Measurements from ENCODE around the gene TPH2. TPM values are rescaled to one million over a fixed set of nuclear protein-coding genes. Genes with fewer than 3 reads are reported as not detected.

Gene TPH2
- total and polyA plus RNA-seq, 9 of the 15 experiments (the other 6 are each of a cell fraction or from before 2014, with no cell fraction given), result 0.06 to 0.28 (median 0.14) TPM; not detected in 4

DNA sequence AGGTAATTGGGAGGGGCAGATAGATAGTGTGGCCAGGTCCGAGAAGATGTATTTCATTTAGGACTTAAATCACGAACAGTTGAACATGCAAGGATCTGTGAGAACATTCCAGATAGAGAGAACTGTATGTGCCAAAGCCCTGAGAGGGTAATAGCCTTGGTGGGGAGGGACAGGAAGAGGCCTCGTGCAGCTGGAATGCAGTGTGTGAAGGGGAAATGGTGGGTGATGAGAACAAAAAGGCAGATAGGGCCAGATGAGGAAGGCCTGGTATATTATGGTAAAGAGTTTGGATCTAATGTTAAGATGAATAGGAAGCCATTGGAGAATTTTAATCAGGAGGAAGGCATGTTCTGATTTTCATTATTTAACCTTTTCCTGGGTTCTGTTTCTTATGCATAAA, 136.3 kb downstream of the TPH2 start:
- no peaks in the 10 kb centered on the region for H3K9me3 ChIP-seq (replicated peaks; ENCODE audit: control insufficient read depth, insufficient read depth, low read depth, low read length)
- H3K27ac ChIP-seq (ENCODE audit: extremely low read depth, low read depth, low read length), result no peak overlapping the region
- 2% methylated on average over 3 of the region's 3 CpGs for WGBS (ENCODE audit: insufficient coverage, low coverage, missing lambda C conversion rate)
- no peaks in the 10 kb centered on the region for H4K20me1 ChIP-seq (replicated peaks; ENCODE audit: control insufficient read depth, insufficient read depth, low read length)
- no peaks in the 10 kb centered on the region for H3K9me1 ChIP-seq (ENCODE audit: control insufficient read depth, insufficient read depth, low read length)
- CTCF ChIA-PET (ENCODE audit: low intra/inter-chr PET ratio), result no interaction called here
- H3K4me1 ChIP-seq (replicated peaks in 1 of 2; ENCODE audit: control insufficient read depth in 2 of 2, insufficient read depth in 2 of 2, low read length in 2 of 2), result no peaks in the 10 kb centered on the region
- no peak for FAIRE-seq
- POLR2A ChIA-PET, result no interaction called here
- H2AFZ ChIP-seq (ENCODE audit: low read depth, low read length), result no peak overlapping the region
- no peaks in the 10 kb centered on the region for H3K79me2 ChIP-seq (ENCODE audit: control insufficient read depth, insufficient read depth, low read length)
- no peak for DNase-seq (ENCODE audit: extremely low read depth in 1 of 4, low spot score in 3 of 4)
- ATAC-seq, result no peak
- no peaks in the 10 kb centered on the region for H3K36me3 ChIP-seq (ENCODE audit: control insufficient read depth, insufficient read depth, low read length)
- no peak overlapping the region for H3K4me2 ChIP-seq (ENCODE audit: insufficient read depth, low read length)
- intact Hi-C loops (cut with micrococcal nuclease), result no loop called here
- in situ Hi-C loops (cut with MboI), result no loop called here
- no TSS peak for BruUV-seq (replicated peaks)
- no peak overlapping the region for H3K9ac ChIP-seq (ENCODE audit: insufficient read depth in 1 of 2, low read depth in 2 of 2, low read length in 2 of 2)
- H3K27me3 ChIP-seq (ENCODE audit: control insufficient read depth in 2 of 2, insufficient read depth in 2 of 2, low read length in 2 of 2), result no peaks in the 10 kb centered on the region
- H3K4me3 ChIP-seq, result no peak overlapping the region
- TF ChIP-seq THRA (IDR thresholded peaks at IDR 0.05) (no peak), SIX5 (IDR thresholded peaks at IDR 0.05; ENCODE audit: borderline replicate concordance in 1 of 2, insufficient read depth in 1 of 2, low read depth in 1 of 2, low read length in 2 of 2) (no peak), POLR2AphosphoS2 (IDR thresholded peaks at IDR 0.05; ENCODE audit: low read length) (no peak), ZNF280B (CRISPR knock-in tag; IDR thresholded peaks at IDR 0.05) (no peak), NFRKB (IDR thresholded peaks at IDR 0.05; ENCODE audit: low read depth) (no peak), DIDO1 (tag; IDR thresholded peaks at IDR 0.05; ENCODE audit: low read depth) (no peak), ATF2 (CRISPR knock-in tag; IDR thresholded peaks at IDR 0.05) (no peak), SMAD3 (CRISPR knock-in tag; conservative IDR thresholded peaks at IDR 0.05) (no peak), SAFB2 (IDR thresholded peaks at IDR 0.05; ENCODE audit: borderline replicate concordance, low read depth, low read length, severe bottlenecking) (no peak), RAD21 (CRISPR knock-in tag; conservative IDR thresholded peaks at IDR 0.05 in 1 of 2, IDR thresholded peaks at IDR 0.05 in 1 of 2) (no peak), NCOA2 (IDR thresholded peaks at IDR 0.05; ENCODE audit: partially characterized antibody in 2 of 2) (no peak), TRIM24 (IDR thresholded peaks at IDR 0.05) (no peak), ZBED1 (IDR thresholded peaks at IDR 0.05) (no peak), BDP1 (IDR thresholded peaks at IDR 0.05; ENCODE audit: insufficient read depth, insufficient read length) (no peak), SIN3A (IDR thresholded peaks at IDR 0.05; ENCODE audit: borderline replicate concordance in 2 of 2, control insufficient read depth in 1 of 2, low read depth in 2 of 2, low read length in 2 of 2) (no peak), MEIS2 (IDR thresholded peaks at IDR 0.05; ENCODE audit: partially characterized antibody) (no peak), TARDBP (IDR thresholded peaks at IDR 0.05) (no peak)
- TF ChIP-seq, protein P1, sequence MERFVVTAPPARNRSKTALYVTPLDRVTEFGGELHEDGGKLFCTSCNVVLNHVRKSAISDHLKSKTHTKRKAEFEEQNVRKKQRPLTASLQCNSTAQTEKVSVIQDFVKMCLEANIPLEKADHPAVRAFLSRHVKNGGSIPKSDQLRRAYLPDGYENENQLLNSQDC (CRISPR knock-in tag; IDR thresholded peaks at IDR 0.05), result no peak

Measured in K562 (cell line).